AG10803 (cell line): ENCODE data around the gene NEK6.

Experiments
- DNase-seq: peaks from one replicate; pipeline ENCODE4 v3.0.0; 2010; ENCODE audit warnings: low read depth
- H3K4me3 ChIP-seq: 2 replicates; pipeline ENCODE4 v1.5.1; 2011; ENCODE audit warnings: mild to moderate bottlenecking, low read length, control low read depth
- CTCF ChIP-seq: conservative IDR thresholded peaks from 2 replicates; pipeline ENCODE4 v1.5.1; 2011; ENCODE audit warnings: mild to moderate bottlenecking, low read length, control low read depth, inconsistent platforms

The NEK6 gene

GRCh38 chr9:124268248-124268647, 10.5 kb downstream of the NEK6 start:
- no peak for TF ChIP-seq CTCF
- DNase-seq, result no peak

GRCh38 chr9:124268661-124269060, 10.9 kb downstream of the NEK6 start:
- TF ChIP-seq CTCF, result no peak
- no peak for DNase-seq
- no peak overlapping the region for H3K4me3 ChIP-seq

More at GRCh38 chr9:124268248-124268647, 10.5 kb downstream of the NEK6 start:
- no peak overlapping the region for H3K4me3 ChIP-seq

GRCh38 chr9:124269556-124269955, 11.8 kb downstream of the NEK6 start:
- no peak for TF ChIP-seq CTCF
- DNase-seq, result no peak
- no peak overlapping the region for H3K4me3 ChIP-seq

- H3K4me3 ChIP-seq, result no peak overlapping the region
- DNase-seq, result no peak
- no peak for TF ChIP-seq CTCF
Observed at GRCh38 chr9:124270504-124271335, 13.0 kb downstream of the NEK6 start.

GRCh38 chr9:124271660-124272059, 13.9 kb downstream of the NEK6 start:
- H3K4me3 ChIP-seq, result no peak overlapping the region
- no peak for DNase-seq
- no peak for TF ChIP-seq CTCF

- no peak for TF ChIP-seq CTCF
Observed at GRCh38 chr9:124272118-124272517, 14.4 kb downstream of the NEK6 start.

GRCh38 chr9:124272979-124273378, 15.2 kb downstream of the NEK6 start:
- no peak for TF ChIP-seq CTCF
- DNase-seq, result no peak
- no peak overlapping the region for H3K4me3 ChIP-seq

More at GRCh38 chr9:124272118-124272517, 14.4 kb downstream of the NEK6 start:
- H3K4me3 ChIP-seq, result no peak overlapping the region
- no peak for DNase-seq
